ENCODE data around the gene FGF8.

FGF8 gene

GRCh38 chr10:101777619-101778145, 1.8 kb upstream of the FGF8 start:
- no peak for TF ChIP-seq CTCF (IDR thresholded peaks at IDR 0.05; ENCODE audit: low read depth, low read length)
- no peak for DNase-seq (ENCODE audit: extremely low read depth, low read depth)

- no peak for DNase-seq (ENCODE audit: extremely low read depth, low read depth)
- no peak for TF ChIP-seq CTCF (IDR thresholded peaks at IDR 0.05; ENCODE audit: low read depth, low read length)
Observed at GRCh38 chr10:101776161-101776817, 375 bp upstream of the FGF8 start.

- no peak for TF ChIP-seq CTCF (IDR thresholded peaks at IDR 0.05; ENCODE audit: low read depth, low read length)
- DNase-seq (ENCODE audit: extremely low read depth, low read depth): no peak
Observed at GRCh38 chr10:101774589-101775272, 1.2 kb downstream of the FGF8 start.

- DNase-seq (ENCODE audit: extremely low read depth, low read depth): no peak
- TF ChIP-seq CTCF (IDR thresholded peaks at IDR 0.05; ENCODE audit: low read depth, low read length): no peak
Observed at GRCh38 chr10:101773923-101774588, 1.9 kb downstream of the FGF8 start.

- DNase-seq (ENCODE audit: extremely low read depth, low read depth): no peak
- TF ChIP-seq CTCF (IDR thresholded peaks at IDR 0.05; ENCODE audit: low read depth, low read length): no peak
Observed at GRCh38 chr10:101772895-101773761, 2.8 kb downstream of the FGF8 start.

- TF ChIP-seq CTCF (IDR thresholded peaks at IDR 0.05; ENCODE audit: low read depth, low read length): no peak
- DNase-seq (ENCODE audit: extremely low read depth, low read depth): no peak
Observed at GRCh38 chr10:101772017-101772894, 3.7 kb downstream of the FGF8 start.

Measured in AG09319 (cell line).